ENCODE measurements around the gene TOP2A.

Gene TOP2A

GRCh38 chr17:40340327-40340726, 77.4 kb downstream of the TOP2A start:
- POLR2A ChIA-PET, result interaction anchor here (1.1 kb wide), 1 partner anchor 19 kb away, joined by 3 read pairs; no protein-coding TSS in a partner anchor
- DNase-seq (ENCODE audit: extremely low spot score), result no peak
- no peak for TF ChIP-seq CTCF (IDR thresholded peaks at IDR 0.05; ENCODE audit: control extremely low read depth, extremely low read depth, low read depth, missing control alignments)
- CTCF ChIA-PET, result interaction anchor here (0.6 to 4.7 kb wide), 10 partner anchors 8 to 39 kb away, joined by 3 to 19 read pairs (median 4); no protein-coding TSS in a partner anchor

- no peak for TF ChIP-seq CTCF (IDR thresholded peaks at IDR 0.05; ENCODE audit: control extremely low read depth, extremely low read depth, low read depth, missing control alignments)
- no peak for DNase-seq (ENCODE audit: extremely low spot score)
- ChIA-PET POLR2A (interaction anchor here (0.6 to 1.5 kb wide), 2 partner anchors 15 to 19 kb away, joined by 3 to 6 read pairs; no protein-coding TSS in a partner anchor), CTCF (interaction anchor here (0.9 to 4.7 kb wide), 7 partner anchors 8 to 49 kb away, joined by 3 to 19 read pairs (median 3); no protein-coding TSS in a partner anchor)
Measured at GRCh38 chr17:40338941-40339649, 78.6 kb downstream of the TOP2A start.
